ENCODE results near the gene ACTR5.

The ACTR5 gene

DNA sequence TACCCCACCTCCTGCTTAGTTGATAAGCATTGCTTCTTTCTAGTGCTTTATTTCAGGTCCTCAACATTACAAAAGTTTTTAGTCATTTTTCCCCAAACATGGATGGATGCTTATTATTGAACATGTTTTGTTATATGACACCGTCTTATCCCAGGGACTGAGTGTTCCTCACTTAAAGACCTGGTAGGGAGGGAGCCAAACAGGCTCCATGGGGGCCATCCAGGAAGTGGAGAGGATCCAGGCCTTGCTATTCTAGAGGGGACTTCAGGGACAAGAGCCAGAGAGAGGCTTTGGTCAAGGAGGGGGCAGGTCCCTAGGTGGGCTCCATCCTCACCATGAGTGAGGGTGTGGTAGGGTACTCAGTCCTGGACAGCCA is 16.5 kb upstream of the ACTR5 start:
- Histone ChIP-seq H3K4me2 (ENCODE audit: insufficient read depth, low read length) (peak overlapping the region; percentile 68), H3K27me3 (ENCODE audit: insufficient read depth, low read length, poor library complexity) (peaks cover 26% of the 10 kb centered on the region), H3K9me3 (ENCODE audit: insufficient read depth, low read length, severe bottlenecking) (no peaks in the 10 kb centered on the region), H3K4me1 (ENCODE audit: insufficient read depth, low read length) (peaks cover 19% of the 10 kb centered on the region), H3K4me3 (ENCODE audit: low read depth in 1 of 2, low read length in 2 of 2) (no peak overlapping the region), H4K20me1 (ENCODE audit: insufficient read depth, low read length) (peaks cover 14% of the 10 kb centered on the region), H3K9ac (ENCODE audit: low read depth, low read length) (no peak overlapping the region), H2AFZ (ENCODE audit: low read depth, low read length) (no peak overlapping the region), H3K79me2 (ENCODE audit: insufficient read depth, low read length) (no peaks in the 10 kb centered on the region), H3K27ac (ENCODE audit: low read length) (no peak overlapping the region), H3K36me3 (ENCODE audit: insufficient read depth, low read length) (no peaks in the 10 kb centered on the region)
- no peak for TF ChIP-seq EZH2 (IDR thresholded peaks at IDR 0.05; ENCODE audit: borderline replicate concordance, low read depth, low read length, severe bottlenecking)
- TF ChIP-seq, protein P1, sequence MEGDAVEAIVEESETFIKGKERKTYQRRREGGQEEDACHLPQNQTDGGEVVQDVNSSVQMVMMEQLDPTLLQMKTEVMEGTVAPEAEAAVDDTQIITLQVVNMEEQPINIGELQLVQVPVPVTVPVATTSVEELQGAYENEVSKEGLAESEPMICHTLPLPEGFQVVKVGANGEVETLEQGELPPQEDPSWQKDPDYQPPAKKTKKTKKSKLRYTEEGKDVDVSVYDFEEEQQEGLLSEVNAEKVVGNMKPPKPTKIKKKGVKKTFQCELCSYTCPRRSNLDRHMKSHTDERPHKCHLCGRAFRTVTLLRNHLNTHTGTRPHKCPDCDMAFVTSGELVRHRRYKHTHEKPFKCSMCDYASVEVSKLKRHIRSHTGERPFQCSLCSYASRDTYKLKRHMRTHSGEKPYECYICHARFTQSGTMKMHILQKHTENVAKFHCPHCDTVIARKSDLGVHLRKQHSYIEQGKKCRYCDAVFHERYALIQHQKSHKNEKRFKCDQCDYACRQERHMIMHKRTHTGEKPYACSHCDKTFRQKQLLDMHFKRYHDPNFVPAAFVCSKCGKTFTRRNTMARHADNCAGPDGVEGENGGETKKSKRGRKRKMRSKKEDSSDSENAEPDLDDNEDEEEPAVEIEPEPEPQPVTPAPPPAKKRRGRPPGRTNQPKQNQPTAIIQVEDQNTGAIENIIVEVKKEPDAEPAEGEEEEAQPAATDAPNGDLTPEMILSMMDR (IDR thresholded peaks at IDR 0.05; ENCODE audit: borderline replicate concordance, extremely low read depth, low read length, poor library complexity, severe bottlenecking) = no peak
- DNase-seq = no peak
- 0 out of 3 replicates have a peak, but pooled peaks have one; percentile 10 for ATAC-seq (ENCODE audit: insufficient read depth, low read depth)

DNA sequence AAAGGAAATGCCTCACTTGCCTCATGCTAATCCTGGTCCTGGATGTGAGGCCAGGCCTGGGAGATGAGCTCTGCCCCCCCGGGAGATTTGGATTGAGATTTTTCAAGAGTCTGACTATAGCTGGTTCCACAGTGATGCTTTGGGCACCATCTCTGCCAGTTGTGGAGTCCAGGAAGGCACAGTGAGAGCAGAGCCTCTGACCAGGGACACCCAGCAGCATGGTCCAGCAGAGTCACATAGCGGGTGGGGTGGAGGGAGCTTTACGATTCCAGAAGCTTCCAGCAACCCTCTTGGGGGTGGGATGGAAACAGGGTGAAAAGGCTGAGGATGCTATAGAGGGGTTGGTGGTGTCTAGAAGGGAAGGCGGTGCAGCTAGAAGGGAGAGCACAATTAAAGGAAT is 15.3 kb upstream of the ACTR5 start:
- Histone ChIP-seq H2AFZ (ENCODE audit: low read depth, low read length) (no peak overlapping the region), H3K9me3 (ENCODE audit: insufficient read depth, low read length, severe bottlenecking) (no peaks in the 10 kb centered on the region), H3K27ac (ENCODE audit: low read length) (no peak overlapping the region), H4K20me1 (ENCODE audit: insufficient read depth, low read length) (peaks cover 8% of the 10 kb centered on the region), H3K27me3 (ENCODE audit: insufficient read depth, low read length, poor library complexity) (peaks cover 22% of the 10 kb centered on the region), H3K4me2 (ENCODE audit: insufficient read depth, low read length) (no peak overlapping the region), H3K4me3 (ENCODE audit: low read depth in 1 of 2, low read length in 2 of 2) (no peak overlapping the region), H3K9ac (ENCODE audit: low read depth, low read length) (no peak overlapping the region), H3K79me2 (ENCODE audit: insufficient read depth, low read length) (no peaks in the 10 kb centered on the region), H3K4me1 (ENCODE audit: insufficient read depth, low read length) (peaks cover 19% of the 10 kb centered on the region), H3K36me3 (ENCODE audit: insufficient read depth, low read length) (no peaks in the 10 kb centered on the region)
- no peak for TF ChIP-seq EZH2 (IDR thresholded peaks at IDR 0.05; ENCODE audit: borderline replicate concordance, low read depth, low read length, severe bottlenecking)
- TF ChIP-seq, protein P1 (IDR thresholded peaks at IDR 0.05; ENCODE audit: borderline replicate concordance, extremely low read depth, low read length, poor library complexity, severe bottlenecking) = no peak
- ATAC-seq (ENCODE audit: insufficient read depth, low read depth) (no peak), DNase-seq (no peak)

DNA sequence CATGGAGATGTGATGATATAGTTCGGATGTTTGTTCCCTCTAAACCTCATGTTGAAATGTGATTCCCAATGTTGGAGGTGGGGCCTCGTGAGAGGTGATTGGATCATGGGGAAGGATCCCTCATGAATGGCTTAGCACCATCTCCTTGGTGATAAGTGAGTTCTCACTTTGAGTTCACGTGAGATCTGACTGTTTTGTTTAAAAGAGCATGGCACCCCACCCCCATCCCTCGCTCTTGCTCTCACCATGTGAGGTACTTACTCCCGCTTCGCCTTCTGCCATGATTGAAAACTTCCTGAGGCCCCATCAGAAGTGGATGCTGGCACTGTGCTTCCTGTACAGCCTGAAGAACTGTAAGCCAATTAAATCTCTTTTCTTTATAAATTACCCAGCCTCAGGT is 13.1 kb upstream of the ACTR5 start:
- DNase-seq (no peak), ATAC-seq (ENCODE audit: insufficient read depth, low read depth) (no peak)
- H3K4me1 ChIP-seq (ENCODE audit: insufficient read depth, low read length) = peaks cover 12% of the 10 kb centered on the region
- no peak overlapping the region for H3K4me3 ChIP-seq (ENCODE audit: low read depth in 1 of 2, low read length in 2 of 2)
- H3K79me2 ChIP-seq (ENCODE audit: insufficient read depth, low read length) = no peaks in the 10 kb centered on the region
- H3K36me3 ChIP-seq (ENCODE audit: insufficient read depth, low read length) = no peaks in the 10 kb centered on the region
- H2AFZ ChIP-seq (ENCODE audit: low read depth, low read length) = no peak overlapping the region
- H3K27ac ChIP-seq (ENCODE audit: low read length) = no peak overlapping the region
- H3K27me3 ChIP-seq (ENCODE audit: insufficient read depth, low read length, poor library complexity) = peaks cover 17% of the 10 kb centered on the region
- no peak overlapping the region for H3K9ac ChIP-seq (ENCODE audit: low read depth, low read length)
- TF ChIP-seq, protein P1 (IDR thresholded peaks at IDR 0.05; ENCODE audit: borderline replicate concordance, extremely low read depth, low read length, poor library complexity, severe bottlenecking) = no peak
- TF ChIP-seq EZH2 (IDR thresholded peaks at IDR 0.05; ENCODE audit: borderline replicate concordance, low read depth, low read length, severe bottlenecking) = no peak
- H4K20me1 ChIP-seq (ENCODE audit: insufficient read depth, low read length) = peaks cover 8% of the 10 kb centered on the region
- no peak overlapping the region for H3K4me2 ChIP-seq (ENCODE audit: insufficient read depth, low read length)
- H3K9me3 ChIP-seq (ENCODE audit: insufficient read depth, low read length, severe bottlenecking) = no peaks in the 10 kb centered on the region

DNA sequence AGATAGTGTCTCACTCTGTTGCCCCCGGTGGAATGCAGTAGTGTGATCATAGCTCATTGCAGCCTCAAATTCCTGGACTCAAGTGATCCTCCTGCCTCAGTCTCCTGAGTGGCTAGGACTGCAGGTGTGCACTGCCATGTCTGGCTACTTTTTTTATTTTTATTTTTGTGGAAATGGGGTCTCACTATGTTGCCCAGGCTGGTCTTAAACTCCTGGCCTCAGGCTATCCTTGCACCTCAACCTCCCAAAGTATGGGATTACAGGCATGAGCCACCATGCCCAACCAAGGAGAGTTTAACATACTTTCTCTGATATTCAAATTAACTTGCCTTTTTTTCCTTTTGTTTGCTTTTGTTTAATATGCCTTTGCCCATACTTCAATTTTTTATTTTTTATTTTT is 10.4 kb upstream of the ACTR5 start:
- H3K27me3 ChIP-seq (ENCODE audit: insufficient read depth, low read length, poor library complexity) = peaks cover 28% of the 10 kb centered on the region
- ATAC-seq (ENCODE audit: insufficient read depth, low read depth) (no peak), DNase-seq (no peak)
- H3K4me3 ChIP-seq (ENCODE audit: low read depth in 1 of 2, low read length in 2 of 2) = no peak overlapping the region
- H3K9me3 ChIP-seq (ENCODE audit: insufficient read depth, low read length, severe bottlenecking) = no peaks in the 10 kb centered on the region
- no peak overlapping the region for H3K9ac ChIP-seq (ENCODE audit: low read depth, low read length)
- H2AFZ ChIP-seq (ENCODE audit: low read depth, low read length) = no peak overlapping the region
- H4K20me1 ChIP-seq (ENCODE audit: insufficient read depth, low read length) = no peaks in the 10 kb centered on the region; the same call in 1 of the 2 replicates
- TF ChIP-seq, protein P1 (IDR thresholded peaks at IDR 0.05; ENCODE audit: borderline replicate concordance, extremely low read depth, low read length, poor library complexity, severe bottlenecking) = no peak
- TF ChIP-seq EZH2 (IDR thresholded peaks at IDR 0.05; ENCODE audit: borderline replicate concordance, low read depth, low read length, severe bottlenecking) = no peak
- no peaks in the 10 kb centered on the region for H3K79me2 ChIP-seq (ENCODE audit: insufficient read depth, low read length)
- H3K36me3 ChIP-seq (ENCODE audit: insufficient read depth, low read length) = no peaks in the 10 kb centered on the region
- H3K27ac ChIP-seq (ENCODE audit: low read length) = no peak overlapping the region
- H3K4me1 ChIP-seq (ENCODE audit: insufficient read depth, low read length) = no peaks in the 10 kb centered on the region
- no peak overlapping the region for H3K4me2 ChIP-seq (ENCODE audit: insufficient read depth, low read length)
